Measurements from ENCODE around the gene UTP14C. TPM values are rescaled to one million over a fixed set of nuclear protein-coding genes. Genes with fewer than 3 reads are reported as not detected.
"Not testable (repeated sequence)": the region's sequence is repeated elsewhere in the genome, so short reads cannot be mapped to it uniquely, and the experiment has no call there.

The UTP14C gene
- total and polyA plus RNA-seq, 2 experiments from 2014 or later, result 11.4 to 22.9 TPM

DNA sequence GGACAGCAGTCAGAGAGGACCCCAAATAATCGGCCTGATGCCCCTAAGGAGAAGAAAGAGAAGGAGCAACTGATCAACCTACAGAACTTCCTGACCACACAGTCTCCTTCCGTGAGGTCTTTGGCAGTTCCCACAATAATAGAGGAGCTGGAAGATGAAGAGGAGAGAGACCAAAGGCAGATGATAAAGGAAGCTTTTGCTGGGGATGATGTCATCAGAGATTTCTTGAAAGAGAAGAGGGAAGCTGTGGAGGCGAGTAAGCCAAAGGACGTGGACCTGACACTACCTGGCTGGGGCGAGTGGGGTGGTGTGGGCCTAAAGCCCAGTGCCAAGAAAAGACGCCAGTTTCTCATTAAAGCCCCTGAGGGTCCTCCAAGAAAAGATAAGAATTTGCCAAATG lies 5.9 kb downstream of the UTP14C start:
- not testable (repeated sequence) for H3K4me1 Mint-ChIP-seq; H3K4me1 ChIP-seq (ENCODE audit: insufficient read depth); H4K20me1 ChIP-seq (replicated peaks; ENCODE audit: insufficient read depth); H3K27ac Mint-ChIP-seq; H3K4me3 ChIP-seq; H3K4me3 Mint-ChIP-seq; H3K27ac ChIP-seq (ENCODE audit: low read depth); H3K9me2 ChIP-seq (ENCODE audit: insufficient read depth); DNase-seq (ENCODE audit: low spot score); H3K4me2 ChIP-seq; ATAC-seq; H3F3A ChIP-seq (replicated peaks; ENCODE audit: low read depth); H2AFZ ChIP-seq; H3K27me3 ChIP-seq (ENCODE audit: insufficient read depth); H3K27me3 Mint-ChIP-seq (ENCODE audit: insufficient read depth, low read depth, poor library complexity)
- peaks cover 24% of the 10 kb centered on the region; the same call in 1 of the 2 replicates for H3K36me3 ChIP-seq (ENCODE audit: insufficient read depth)
- peaks cover 18% of the 10 kb centered on the region for H3K79me2 ChIP-seq (replicated peaks; ENCODE audit: insufficient read depth)
- Mint-ChIP-seq H3K9me3 (peaks cover 36% of the 10 kb centered on the region; the same call in 2 of the 3 replicates), H3K36me3 (ENCODE audit: low read depth) (peaks cover 57% of the 10 kb centered on the region)

DNA sequence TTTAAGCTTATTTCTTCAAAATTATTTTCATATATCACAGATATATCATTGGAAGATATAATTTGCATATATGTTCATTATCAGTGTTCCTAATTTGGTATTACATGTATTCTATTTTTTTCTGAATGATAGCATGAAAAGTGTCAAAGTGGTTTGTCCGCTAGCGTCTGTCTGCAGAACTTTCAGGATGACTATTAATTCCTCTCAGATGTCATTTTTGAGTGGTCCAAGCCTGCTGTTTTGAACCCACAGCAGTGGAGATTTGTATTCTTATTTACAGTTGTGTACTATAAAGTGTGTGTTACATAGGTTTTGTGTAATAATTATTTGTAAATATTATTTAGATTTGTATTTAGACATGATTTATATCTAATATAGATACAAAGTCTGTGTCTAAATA lies 8.5 kb downstream of the UTP14C start:
- no peaks in the 10 kb centered on the region for H3K4me1 ChIP-seq (ENCODE audit: insufficient read depth)
- no peaks in the 10 kb centered on the region for H3F3A ChIP-seq (replicated peaks; ENCODE audit: low read depth)
- H3K4me2 ChIP-seq, result no peak overlapping the region
- Mint-ChIP-seq H3K36me3 (ENCODE audit: low read depth) (peaks cover 31% of the 10 kb centered on the region), H3K27ac (no peak overlapping the region), H3K4me1 (no peaks in the 10 kb centered on the region), H3K9me3 (peaks cover 27% of the 10 kb centered on the region; the same call in 2 of the 3 replicates), H3K4me3 (no peak overlapping the region), H3K27me3 (ENCODE audit: insufficient read depth, low read depth, poor library complexity) (peaks cover 5% of the 10 kb centered on the region)
- DNase-seq (ENCODE audit: low spot score) (no peak), ATAC-seq (no peak)
- no peaks in the 10 kb centered on the region for H3K9me2 ChIP-seq (ENCODE audit: insufficient read depth)
- H3K27ac ChIP-seq (ENCODE audit: low read depth), result no peak overlapping the region
- H4K20me1 ChIP-seq (replicated peaks; ENCODE audit: insufficient read depth), result no peaks in the 10 kb centered on the region; the same call in 1 of the 2 replicates
- no peak overlapping the region for H3K4me3 ChIP-seq
- peaks cover 2% of the 10 kb centered on the region; the same call in 1 of the 2 replicates for H3K79me2 ChIP-seq (replicated peaks; ENCODE audit: insufficient read depth)
- H3K27me3 ChIP-seq (ENCODE audit: insufficient read depth), result no peaks in the 10 kb centered on the region
- TF ChIP-seq, protein P1, sequence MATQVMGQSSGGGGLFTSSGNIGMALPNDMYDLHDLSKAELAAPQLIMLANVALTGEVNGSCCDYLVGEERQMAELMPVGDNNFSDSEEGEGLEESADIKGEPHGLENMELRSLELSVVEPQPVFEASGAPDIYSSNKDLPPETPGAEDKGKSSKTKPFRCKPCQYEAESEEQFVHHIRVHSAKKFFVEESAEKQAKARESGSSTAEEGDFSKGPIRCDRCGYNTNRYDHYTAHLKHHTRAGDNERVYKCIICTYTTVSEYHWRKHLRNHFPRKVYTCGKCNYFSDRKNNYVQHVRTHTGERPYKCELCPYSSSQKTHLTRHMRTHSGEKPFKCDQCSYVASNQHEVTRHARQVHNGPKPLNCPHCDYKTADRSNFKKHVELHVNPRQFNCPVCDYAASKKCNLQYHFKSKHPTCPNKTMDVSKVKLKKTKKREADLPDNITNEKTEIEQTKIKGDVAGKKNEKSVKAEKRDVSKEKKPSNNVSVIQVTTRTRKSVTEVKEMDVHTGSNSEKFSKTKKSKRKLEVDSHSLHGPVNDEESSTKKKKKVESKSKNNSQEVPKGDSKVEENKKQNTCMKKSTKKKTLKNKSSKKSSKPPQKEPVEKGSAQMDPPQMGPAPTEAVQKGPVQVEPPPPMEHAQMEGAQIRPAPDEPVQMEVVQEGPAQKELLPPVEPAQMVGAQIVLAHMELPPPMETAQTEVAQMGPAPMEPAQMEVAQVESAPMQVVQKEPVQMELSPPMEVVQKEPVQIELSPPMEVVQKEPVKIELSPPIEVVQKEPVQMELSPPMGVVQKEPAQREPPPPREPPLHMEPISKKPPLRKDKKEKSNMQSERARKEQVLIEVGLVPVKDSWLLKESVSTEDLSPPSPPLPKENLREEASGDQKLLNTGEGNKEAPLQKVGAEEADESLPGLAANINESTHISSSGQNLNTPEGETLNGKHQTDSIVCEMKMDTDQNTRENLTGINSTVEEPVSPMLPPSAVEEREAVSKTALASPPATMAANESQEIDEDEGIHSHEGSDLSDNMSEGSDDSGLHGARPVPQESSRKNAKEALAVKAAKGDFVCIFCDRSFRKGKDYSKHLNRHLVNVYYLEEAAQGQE (IDR thresholded peaks at IDR 0.05; ENCODE audit: unreplicated experiment), result no peak
- TF ChIP-seq POLR2AphosphoS5 (IDR thresholded peaks at IDR 0.05; ENCODE audit: low read depth), result no peak
- TF ChIP-seq CREB1 (CRISPR knock-in tag; IDR thresholded peaks at IDR 0.05; ENCODE audit: low read depth), result no peak
- TF ChIP-seq ZNF114 (CRISPR knock-in tag; IDR thresholded peaks at IDR 0.05), result no peak
- no peak for TF ChIP-seq JUNB (IDR thresholded peaks at IDR 0.05; ENCODE audit: unreplicated experiment)
- no peak for TF ChIP-seq EZH2 (IDR thresholded peaks at IDR 0.05; ENCODE audit: low read depth, unreplicated experiment)
- no peak for TF ChIP-seq NANOG (IDR thresholded peaks at IDR 0.05; ENCODE audit: borderline replicate concordance)
- TF ChIP-seq, protein P2, sequence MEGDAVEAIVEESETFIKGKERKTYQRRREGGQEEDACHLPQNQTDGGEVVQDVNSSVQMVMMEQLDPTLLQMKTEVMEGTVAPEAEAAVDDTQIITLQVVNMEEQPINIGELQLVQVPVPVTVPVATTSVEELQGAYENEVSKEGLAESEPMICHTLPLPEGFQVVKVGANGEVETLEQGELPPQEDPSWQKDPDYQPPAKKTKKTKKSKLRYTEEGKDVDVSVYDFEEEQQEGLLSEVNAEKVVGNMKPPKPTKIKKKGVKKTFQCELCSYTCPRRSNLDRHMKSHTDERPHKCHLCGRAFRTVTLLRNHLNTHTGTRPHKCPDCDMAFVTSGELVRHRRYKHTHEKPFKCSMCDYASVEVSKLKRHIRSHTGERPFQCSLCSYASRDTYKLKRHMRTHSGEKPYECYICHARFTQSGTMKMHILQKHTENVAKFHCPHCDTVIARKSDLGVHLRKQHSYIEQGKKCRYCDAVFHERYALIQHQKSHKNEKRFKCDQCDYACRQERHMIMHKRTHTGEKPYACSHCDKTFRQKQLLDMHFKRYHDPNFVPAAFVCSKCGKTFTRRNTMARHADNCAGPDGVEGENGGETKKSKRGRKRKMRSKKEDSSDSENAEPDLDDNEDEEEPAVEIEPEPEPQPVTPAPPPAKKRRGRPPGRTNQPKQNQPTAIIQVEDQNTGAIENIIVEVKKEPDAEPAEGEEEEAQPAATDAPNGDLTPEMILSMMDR (conservative IDR thresholded peaks at IDR 0.05; ENCODE audit: low read depth in 2 of 2), result no peak
- TF ChIP-seq STAT1 (IDR thresholded peaks at IDR 0.05; ENCODE audit: unreplicated experiment), result no peak
- no peak for TF ChIP-seq EZH2phosphoT487 (IDR thresholded peaks at IDR 0.05; ENCODE audit: unreplicated experiment)
- H2AFZ ChIP-seq, result no peak overlapping the region
- H3K36me3 ChIP-seq (ENCODE audit: insufficient read depth), result peaks cover 16% of the 10 kb centered on the region; the same call in 1 of the 2 replicates
